ENCODE results near the gene TSPAN14.

TSPAN14 gene

GRCh38 chr10:80453056-80453841, 861 bp upstream of the TSPAN14 start:
- no peak for TF ChIP-seq CTCF (conservative IDR thresholded peaks at IDR 0.05; ENCODE audit: low read length)
- TF ChIP-seq EZH2phosphoT487 (IDR thresholded peaks at IDR 0.05; ENCODE audit: borderline replicate concordance), result no peak
- Histone ChIP-seq H3K4me2 (ENCODE audit: low read depth, low read length, poor library complexity, severe bottlenecking) (peak overlapping the region; percentile 59), H3K9me2 (replicated peaks; ENCODE audit: low read depth, low read length) (no peaks in the 10 kb centered on the region), H3K9ac (ENCODE audit: low read depth, low read length, poor library complexity, severe bottlenecking) (no peak overlapping the region), H4K20me1 (ENCODE audit: insufficient read depth, low read length, poor library complexity, severe bottlenecking) (peaks cover 26% of the 10 kb centered on the region), H3F3A (ENCODE audit: low read depth) (peaks cover 15% of the 10 kb centered on the region; the same call in 1 of the 2 replicates), H2AFZ (ENCODE audit: low read length) (peak overlapping the region; percentile 83), H3K4me1 (ENCODE audit: insufficient read depth, low read length, poor library complexity, severe bottlenecking) (peaks cover 24% of the 10 kb centered on the region), H3K79me2 (ENCODE audit: insufficient read depth, low read length) (peaks cover 36% of the 10 kb centered on the region), H3K27me3 (ENCODE audit: insufficient read depth, low read length, poor library complexity, severe bottlenecking) (no peaks in the 10 kb centered on the region), H3K4me3 (ENCODE audit: low read length, poor library complexity, severe bottlenecking) (peak overlapping the region; percentile 65), H3K36me3 (ENCODE audit: insufficient read depth, low read length) (no peaks in the 10 kb centered on the region), H3K9me3 (ENCODE audit: insufficient read depth, low read depth, low read length) (no peaks in the 10 kb centered on the region)

- TF ChIP-seq EZH2phosphoT487 (IDR thresholded peaks at IDR 0.05; ENCODE audit: borderline replicate concordance), result no peak
- TF ChIP-seq CTCF (conservative IDR thresholded peaks at IDR 0.05; ENCODE audit: low read length), result no peak
- Histone ChIP-seq H3K4me3 (ENCODE audit: low read length, poor library complexity, severe bottlenecking) (peak overlapping the region; percentile 93), H3K9me3 (ENCODE audit: insufficient read depth, low read depth, low read length) (no peaks in the 10 kb centered on the region), H2AFZ (ENCODE audit: low read length) (peak overlapping the region; percentile 70), H4K20me1 (ENCODE audit: insufficient read depth, low read length, poor library complexity, severe bottlenecking) (peaks cover 37% of the 10 kb centered on the region), H3F3A (ENCODE audit: low read depth) (peaks cover 15% of the 10 kb centered on the region; the same call in 1 of the 2 replicates), H3K27me3 (ENCODE audit: insufficient read depth, low read length, poor library complexity, severe bottlenecking) (no peaks in the 10 kb centered on the region), H3K4me1 (ENCODE audit: insufficient read depth, low read length, poor library complexity, severe bottlenecking) (peaks cover 37% of the 10 kb centered on the region), H3K79me2 (ENCODE audit: insufficient read depth, low read length) (peaks cover 48% of the 10 kb centered on the region), H3K9ac (ENCODE audit: low read depth, low read length, poor library complexity, severe bottlenecking) (peak overlapping the region; percentile 84), H3K4me2 (ENCODE audit: low read depth, low read length, poor library complexity, severe bottlenecking) (peak overlapping the region; percentile 96), H3K36me3 (ENCODE audit: insufficient read depth, low read length) (no peaks in the 10 kb centered on the region), H3K9me2 (replicated peaks; ENCODE audit: low read depth, low read length) (no peaks in the 10 kb centered on the region)
Measured at GRCh38 chr10:80454513-80455460, 677 bp downstream of the TSPAN14 start.

DNA sequence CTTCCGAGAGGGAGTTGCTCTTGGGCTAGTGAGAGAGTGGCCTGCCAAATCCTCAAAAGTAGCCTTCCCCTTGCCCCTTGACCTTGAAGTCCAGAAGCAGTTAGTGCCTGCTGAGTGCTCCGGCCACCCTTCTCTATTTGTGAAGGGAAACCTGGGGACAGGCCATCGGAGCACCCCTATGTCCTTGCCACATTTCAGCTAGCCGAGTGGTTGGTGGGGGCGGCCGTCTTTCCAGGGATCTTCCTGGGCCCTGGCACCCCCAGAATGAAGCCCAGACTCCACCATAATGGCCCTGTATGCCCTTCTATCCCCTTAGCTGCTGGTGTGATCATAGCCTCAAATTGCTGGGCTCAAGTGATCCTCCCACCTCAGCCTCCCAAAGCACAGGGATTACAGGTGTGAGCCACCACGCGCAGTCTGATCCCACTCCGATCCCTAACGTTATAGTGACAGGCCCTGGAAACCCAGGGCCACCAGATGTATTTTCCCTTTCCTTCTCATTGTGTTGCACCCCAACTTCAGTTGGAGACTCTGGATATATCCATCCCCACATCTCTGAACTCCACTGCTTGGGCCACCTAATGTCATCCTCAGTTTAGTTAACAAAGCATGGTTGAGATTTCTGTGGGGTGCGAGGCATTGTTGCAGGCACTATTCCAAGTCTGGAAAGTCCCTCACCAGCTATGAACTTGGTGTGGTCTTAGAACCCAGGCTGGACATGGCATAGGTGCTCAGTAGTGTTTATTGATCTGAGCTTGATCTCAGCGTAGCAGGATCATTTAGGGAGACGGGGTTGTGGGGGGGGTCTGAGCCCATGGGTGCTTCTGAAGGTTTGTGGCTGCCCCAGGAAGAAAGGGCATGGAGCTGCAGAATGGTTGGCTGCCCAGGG, 1.6 kb downstream of the TSPAN14 start:
- peaks cover 46% of the 10 kb centered on the region for H3K4me1 ChIP-seq (ENCODE audit: insufficient read depth, low read length, poor library complexity, severe bottlenecking)
- TF ChIP-seq CTCF (conservative IDR thresholded peaks at IDR 0.05; ENCODE audit: low read length) (no peak), EZH2phosphoT487 (IDR thresholded peaks at IDR 0.05; ENCODE audit: borderline replicate concordance) (no peak)
- no peaks in the 10 kb centered on the region for H3K9me2 ChIP-seq (replicated peaks; ENCODE audit: low read depth, low read length)
- peaks cover 58% of the 10 kb centered on the region for H3K79me2 ChIP-seq (ENCODE audit: insufficient read depth, low read length)
- no peaks in the 10 kb centered on the region for H3K9me3 ChIP-seq (ENCODE audit: insufficient read depth, low read depth, low read length)
- no peaks in the 10 kb centered on the region for H3K36me3 ChIP-seq (ENCODE audit: insufficient read depth, low read length)
- no peaks in the 10 kb centered on the region for H3K27me3 ChIP-seq (ENCODE audit: insufficient read depth, low read length, poor library complexity, severe bottlenecking)
- H2AFZ ChIP-seq (ENCODE audit: low read length), result no peak overlapping the region
- H4K20me1 ChIP-seq (ENCODE audit: insufficient read depth, low read length, poor library complexity, severe bottlenecking), result peaks cover 42% of the 10 kb centered on the region
- peaks cover 15% of the 10 kb centered on the region; the same call in 1 of the 2 replicates for H3F3A ChIP-seq (ENCODE audit: low read depth)
- H3K9ac ChIP-seq (ENCODE audit: low read depth, low read length, poor library complexity, severe bottlenecking), result peak overlapping the region; percentile 84
- H3K4me3 ChIP-seq (ENCODE audit: low read length, poor library complexity, severe bottlenecking), result peak overlapping the region; percentile 93
- peak overlapping the region; percentile 96 for H3K4me2 ChIP-seq (ENCODE audit: low read depth, low read length, poor library complexity, severe bottlenecking)
